MM.1S (cell line): ENCODE results near the gene AAR2.

Experiments
- DNase-seq: peaks from one replicate; pipeline ENCODE4 v3.0.0-alpha.2; 2015
- H2AFZ ChIP-seq: fragments of 300-600 bp; sonication (generic); 2 replicates; pipeline ENCODE4 v1.6.0; 2016; ENCODE audit warnings: antibody characterized with exemption, low read length
- H3F3A ChIP-seq: fragments of 300-600 bp; sonication (generic); 2 replicates; pipeline ENCODE4 v1.6.1; 2016; ENCODE audit warnings: mild to moderate bottlenecking, antibody characterized with exemption, low read length, moderate library complexity, mixed read lengths; ENCODE audit not compliant: insufficient read depth
- H3K27ac ChIP-seq: fragments of 300-600 bp; sonication (generic); 2 replicates; pipeline ENCODE4 v1.5.1; 2016; ENCODE audit warnings: mild to moderate bottlenecking, low read length
- H3K27me3 ChIP-seq: fragments of 300-600 bp; sonication (generic); replicated peaks from 2 replicates; pipeline ENCODE4 v1.6.0; 2016; ENCODE audit warnings: low read length; ENCODE audit not compliant: insufficient read depth
- H3K36me3 ChIP-seq: fragments of 300-600 bp; sonication (generic); replicated peaks from 2 replicates; pipeline ENCODE4 v1.6.1; 2016; ENCODE audit warnings: mild to moderate bottlenecking, low read length, mixed read lengths; ENCODE audit not compliant: insufficient read depth
- H3K4me1 ChIP-seq: fragments of 300-600 bp; sonication (generic); 2 replicates; pipeline ENCODE4 v1.6.1; 2016; ENCODE audit warnings: low read length, mixed read lengths
- H3K4me2 ChIP-seq: fragments of 300-600 bp; sonication (generic); 2 replicates; pipeline ENCODE4 v1.6.0; 2016; ENCODE audit warnings: low read depth, low read length
- H3K4me3 ChIP-seq: fragments of 300-600 bp; sonication (generic); 2 replicates; pipeline ENCODE4 v1.5.1; 2016; ENCODE audit warnings: low read length, mixed read lengths
- H3K79me2 ChIP-seq: fragments of 300-600 bp; sonication (generic); 2 replicates; pipeline ENCODE4 v1.6.1; 2016; ENCODE audit warnings: mixed run types, low read length, mixed read lengths
- H3K9ac ChIP-seq: fragments of 300-600 bp; sonication (generic); 2 replicates; pipeline ENCODE4 v1.6.1; 2016; ENCODE audit warnings: low read length, mixed read lengths
- H3K9me2 ChIP-seq: fragments of 300-600 bp; sonication (generic); replicated peaks from 2 replicates; pipeline ENCODE4 v1.6.1; 2016; ENCODE audit warnings: mild to moderate bottlenecking, low read length, mixed read lengths; ENCODE audit not compliant: insufficient read depth
- H3K9me3 ChIP-seq: fragments of 300-600 bp; sonication (generic); replicated peaks from 2 replicates; pipeline ENCODE4 v1.6.1; 2016; ENCODE audit warnings: mild to moderate bottlenecking, low read length, mixed read lengths; ENCODE audit not compliant: insufficient read depth
- H4K20me1 ChIP-seq: fragments of 300-600 bp; sonication (generic); 2 replicates; pipeline ENCODE4 v1.6.1; 2016; ENCODE audit warnings: mild to moderate bottlenecking, low read length, moderate library complexity, mixed read lengths; ENCODE audit not compliant: insufficient read depth
- EZH2 ChIP-seq: fragments of 300-600 bp; sonication (generic); optimal IDR thresholded peaks from 2 replicates; pipeline ENCODE3; 2017; ENCODE audit warnings: low read depth, mild to moderate bottlenecking, antibody characterized with exemption, low read length, mixed read lengths
- EZH2phosphoT487 ChIP-seq: fragments of 300-600 bp; sonication (generic); IDR thresholded peaks from 2 replicates; pipeline ENCODE4 v1.6.1; 2018; ENCODE audit warnings: antibody characterized with exemption, low read length
- TF ChIP-seq, protein P1 (sequence below): fragments of 300-600 bp; sonication (generic); IDR thresholded peaks from 2 replicates; pipeline ENCODE4 v1.5.1; 2016; ENCODE audit warnings: antibody characterized with exemption, low read length, mixed read lengths

AAR2 gene

DNA sequence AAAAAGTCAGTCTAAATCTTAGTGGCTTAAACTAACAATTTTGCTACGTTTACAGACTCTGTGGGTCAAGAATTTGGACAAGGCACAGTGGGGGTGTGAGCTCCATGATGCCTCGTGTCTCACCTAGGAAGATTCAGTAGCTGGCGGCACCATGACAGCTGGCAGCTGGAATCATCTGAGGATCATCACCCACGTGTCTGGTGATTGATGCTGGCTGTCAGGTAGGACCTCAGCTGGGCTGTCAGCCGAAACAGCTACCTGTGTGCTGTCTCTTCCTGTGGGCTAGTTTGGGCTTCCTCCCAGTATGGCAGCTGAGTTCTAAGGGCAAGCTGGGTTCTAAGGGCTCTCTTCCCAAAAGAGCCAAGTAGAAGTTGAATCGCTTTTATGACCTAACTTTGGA lies 43.5 kb downstream of the AAR2 start:
- Histone ChIP-seq H3K4me1 (no peaks in the 10 kb centered on the region), H2AFZ (no peak overlapping the region), H3K9me3 (no peaks in the 10 kb centered on the region), H3K27me3 (peaks cover 14% of the 10 kb centered on the region), H3K4me3 (no peak overlapping the region), H3K9me2 (no peaks in the 10 kb centered on the region), H3K9ac (no peak overlapping the region), H3F3A (no peaks in the 10 kb centered on the region), H3K79me2 (no peaks in the 10 kb centered on the region), H3K27ac (no peak overlapping the region), H4K20me1 (no peaks in the 10 kb centered on the region), H3K4me2 (no peak overlapping the region), H3K36me3 (no peaks in the 10 kb centered on the region)
- no peak for DNase-seq
- TF ChIP-seq EZH2 (no peak), EZH2phosphoT487 (no peak)
- TF ChIP-seq, protein P1, sequence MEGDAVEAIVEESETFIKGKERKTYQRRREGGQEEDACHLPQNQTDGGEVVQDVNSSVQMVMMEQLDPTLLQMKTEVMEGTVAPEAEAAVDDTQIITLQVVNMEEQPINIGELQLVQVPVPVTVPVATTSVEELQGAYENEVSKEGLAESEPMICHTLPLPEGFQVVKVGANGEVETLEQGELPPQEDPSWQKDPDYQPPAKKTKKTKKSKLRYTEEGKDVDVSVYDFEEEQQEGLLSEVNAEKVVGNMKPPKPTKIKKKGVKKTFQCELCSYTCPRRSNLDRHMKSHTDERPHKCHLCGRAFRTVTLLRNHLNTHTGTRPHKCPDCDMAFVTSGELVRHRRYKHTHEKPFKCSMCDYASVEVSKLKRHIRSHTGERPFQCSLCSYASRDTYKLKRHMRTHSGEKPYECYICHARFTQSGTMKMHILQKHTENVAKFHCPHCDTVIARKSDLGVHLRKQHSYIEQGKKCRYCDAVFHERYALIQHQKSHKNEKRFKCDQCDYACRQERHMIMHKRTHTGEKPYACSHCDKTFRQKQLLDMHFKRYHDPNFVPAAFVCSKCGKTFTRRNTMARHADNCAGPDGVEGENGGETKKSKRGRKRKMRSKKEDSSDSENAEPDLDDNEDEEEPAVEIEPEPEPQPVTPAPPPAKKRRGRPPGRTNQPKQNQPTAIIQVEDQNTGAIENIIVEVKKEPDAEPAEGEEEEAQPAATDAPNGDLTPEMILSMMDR = no peak

GRCh38 chr20:36281785-36282380 lies 45.6 kb downstream of the AAR2 start:
- H3K36me3 ChIP-seq = no peaks in the 10 kb centered on the region
- no peaks in the 10 kb centered on the region for H3K9me2 ChIP-seq
- H3K9ac ChIP-seq = no peak overlapping the region
- H3K79me2 ChIP-seq = no peaks in the 10 kb centered on the region
- TF ChIP-seq, protein P1 = no peak
- TF ChIP-seq EZH2phosphoT487 (no peak), EZH2 (no peak)
- H2AFZ ChIP-seq = no peak overlapping the region
- no peak overlapping the region for H3K4me3 ChIP-seq
- H3K4me2 ChIP-seq = no peak overlapping the region
- no peaks in the 10 kb centered on the region for H3K9me3 ChIP-seq
- peaks cover 14% of the 10 kb centered on the region for H3K27me3 ChIP-seq
- H3K4me1 ChIP-seq = no peaks in the 10 kb centered on the region
- no peaks in the 10 kb centered on the region for H3F3A ChIP-seq
- no peaks in the 10 kb centered on the region for H4K20me1 ChIP-seq
- DNase-seq = no peak
- no peak overlapping the region for H3K27ac ChIP-seq

GRCh38 chr20:36284751-36285150 lies 48.5 kb downstream of the AAR2 start:
- H3K27me3 ChIP-seq = no peaks in the 10 kb centered on the region
- no peak for DNase-seq
- TF ChIP-seq EZH2phosphoT487 = no peak
- TF ChIP-seq EZH2 = no peak
- TF ChIP-seq, protein P1 = no peak

More at GRCh38 chr20:36284751-36285150, 48.5 kb downstream of the AAR2 start:
- Histone ChIP-seq H3K9me3 (no peaks in the 10 kb centered on the region), H4K20me1 (no peaks in the 10 kb centered on the region), H3K4me3 (no peak overlapping the region), H3K79me2 (no peaks in the 10 kb centered on the region), H3K4me2 (no peak overlapping the region), H3F3A (no peaks in the 10 kb centered on the region), H3K9ac (no peak overlapping the region), H2AFZ (no peak overlapping the region), H3K4me1 (no peaks in the 10 kb centered on the region), H3K36me3 (no peaks in the 10 kb centered on the region), H3K27ac (no peak overlapping the region), H3K9me2 (no peaks in the 10 kb centered on the region)
